Left lung (tissue), 10 donors: Measurements from ENCODE around the gene MRPL43. TPM values are rescaled to one million over a fixed set of nuclear protein-coding genes. Genes with fewer than 3 reads are reported as not detected.
"Not testable (repeated sequence)": the region's sequence is repeated elsewhere in the genome, so short reads cannot be mapped to it uniquely, and the experiment has no call there.

Experiments
- ATAC-seq: fragments of 200-7000 bp; cut with Tn5 transposase; one replicate; pipeline ENCODE4 v1.9.1; 2020; ENCODE audit warnings: moderate library complexity
- DNase-seq, 4 donors: peaks; one replicate each; pipeline ENCODE4 v3.0.0-alpha.2; 2013 to 2020
- H3K27ac ChIP-seq, 2 donors: fragments of 200-600 bp; sonication (generic) in 1 of 2; one replicate each; pipeline versions ENCODE4 v1.5.0 to v1.8.0; 2020 to 2021
- H3K27me3 ChIP-seq, 2 donors: fragments of 200-600 bp; sonication (generic) in 1 of 2; one replicate each; pipeline versions ENCODE4 v1.5.0 to v1.8.0; 2020 to 2021
- H3K36me3 ChIP-seq, 2 donors: fragments of 200-600 bp; sonication (generic) in 1 of 2; one replicate each; pipeline versions ENCODE4 v1.5.0 to v1.8.0; 2020 to 2021
- H3K4me1 ChIP-seq, 2 donors: fragments of 200-600 bp; one replicate each; pipeline ENCODE4 v1.8.0; 2021
- H3K4me3 ChIP-seq, 2 donors: fragments of 200-600 bp; sonication (generic) in 1 of 2; one replicate each; pipeline versions ENCODE4 v1.5.0 to v1.8.0; 2020 to 2021; ENCODE audit warnings: mild to moderate bottlenecking in 1 of 2
- H3K9me3 ChIP-seq, 2 donors: fragments of 200-600 bp; sonication (generic) in 1 of 2; one replicate each; pipeline versions ENCODE4 v1.5.0 to v1.8.0; 2020 to 2021
- CTCF ChIP-seq, 2 donors: fragments of 200-600 bp; sonication (generic) in 1 of 2; IDR thresholded peaks; one replicate each; pipeline versions ENCODE4 v1.5.0 to v1.8.0; 2021; ENCODE audit warnings: antibody characterized with exemption in 2 of 2
- intact Hi-C, 2 donors: fragments of 100-400 bp; cut with DNase I; formaldehyde crosslinking; loops; one replicate each; pipeline versions ENCODE4 v1.11.2 to v1.14.2; 2022
- polyA plus RNA-seq, 6 donors: library from polyadenylated mRNA; unstranded; fragments of 120-200 nt; gene quantifications; one replicate each; pipeline ENCODE4 v1.2.1, GENCODE V29; 2013; ENCODE audit not compliant: insufficient read length in 6 of 6
- total RNA-seq, 2 donors: library from RNA; stranded (reverse); fragmentation: NEBNext Ultra II Directional; extraction: Animal tissue kit (Norgen Biotek cat#: 25700); gene quantifications; one replicate each; pipeline ENCODE4 v1.2.1, GENCODE V29; 2021
- donor health status: DM: no; HTN: yes; CAD: no.
- donor health status: DM: no; HTN: no; CAD: no.

Gene MRPL43
- total and polyA plus RNA-seq, 8 donors, result 55.0 to 103 (median 82.9) TPM

GRCh38 chr10:100978121-100978900 is 9.0 kb downstream of the MRPL43 start:
- DNase-seq (no peak), ATAC-seq (no peak)
- intact Hi-C loops, result no loop called here
- peaks cover 0 to 45% of the 10 kb centered on the region in 2 donors for H3K36me3 ChIP-seq
- no peaks in the 10 kb centered on the region for H3K4me1 ChIP-seq
- no peak overlapping the region for H3K27ac ChIP-seq
- no peak overlapping the region for H3K4me3 ChIP-seq
- no peaks in the 10 kb centered on the region for H3K9me3 ChIP-seq
- no peaks in the 10 kb centered on the region for H3K27me3 ChIP-seq
- TF ChIP-seq CTCF (IDR thresholded peaks at IDR 0.05), result no peak

GRCh38 chr10:100977436-100977835 is 9.9 kb downstream of the MRPL43 start:
- ATAC-seq, result no peak

GRCh38 chr10:100976906-100977305 is 10.4 kb downstream of the MRPL43 start:
- no peak for TF ChIP-seq CTCF (IDR thresholded peaks at IDR 0.05)
- Histone ChIP-seq H3K9me3 (no peaks in the 10 kb centered on the region), H3K27ac (no peak overlapping the region), H3K4me1 (no peaks in the 10 kb centered on the region), H3K36me3 (peaks cover 0 to 33% of the 10 kb centered on the region in 2 donors), H3K27me3 (no peaks in the 10 kb centered on the region), H3K4me3 (no peak overlapping the region)
- ATAC-seq, result no peak
- DNase-seq, result no peak
- intact Hi-C loops, result no loop called here

More at GRCh38 chr10:100977436-100977835, 9.9 kb downstream of the MRPL43 start:
- intact Hi-C loops, result no loop called here
- H3K36me3 ChIP-seq, result peaks cover 0 to 38% of the 10 kb centered on the region in 2 donors
- H3K27me3 ChIP-seq, result no peaks in the 10 kb centered on the region
- TF ChIP-seq CTCF (IDR thresholded peaks at IDR 0.05), result no peak
- no peak overlapping the region for H3K4me3 ChIP-seq
- H3K9me3 ChIP-seq, result no peaks in the 10 kb centered on the region
- no peaks in the 10 kb centered on the region for H3K4me1 ChIP-seq
- H3K27ac ChIP-seq, result no peak overlapping the region
- DNase-seq, result no peak

- intact Hi-C loops, H3K27me3 ChIP-seq, H3K4me1 ChIP-seq, H3K27ac ChIP-seq, DNase-seq, H3K9me3 ChIP-seq, ATAC-seq, H3K4me3 ChIP-seq: not testable (repeated sequence)
- peaks cover 0 to 20% of the 10 kb centered on the region in 2 donors for H3K36me3 ChIP-seq
Measured at GRCh38 chr10:100975397-100975796, 11.9 kb downstream of the MRPL43 start.

GRCh38 chr10:100972904-100973535 is 14.3 kb downstream of the MRPL43 start:
- Histone ChIP-seq H3K36me3 (no peaks in the 10 kb centered on the region), H3K4me3 (no peak overlapping the region), H3K4me1 (peaks cover 5 to 15% of the 10 kb centered on the region in 2 donors), H3K27me3 (peaks cover 0 to 15% of the 10 kb centered on the region in 2 donors), H3K27ac (no peak overlapping the region), H3K9me3 (no peaks in the 10 kb centered on the region)
- DNase-seq (no peak), ATAC-seq (no peak)
- intact Hi-C loops, result no loop called here
- no peak for TF ChIP-seq CTCF (IDR thresholded peaks at IDR 0.05)
